Ovary (tissue), 3 donors: Measurements from ENCODE around the gene KIT.

Experiments used
- CTCF ChIP-seq, 3 donors: fragments of 450-650 bp in 2 of 3; fragments of 200-600 bp in 1 of 3; IDR thresholded peaks; one replicate each; pipeline versions ENCODE4 v1.5.1 to v1.8.0; 2016 to 2022; ENCODE audit warnings: antibody characterized with exemption in 3 of 3, mild to moderate bottlenecking in 1 of 3
- EP300 ChIP-seq: sonication (generic); formaldehyde crosslinking; IDR thresholded peaks from one replicate; pipeline ENCODE4 v1.6.1; 2017; ENCODE audit warnings: antibody characterized with exemption
- POLR2A ChIP-seq: fragments of 450-650 bp; IDR thresholded peaks from one replicate; pipeline ENCODE4 v1.6.1; 2017; ENCODE audit warnings: antibody characterized with exemption, mild to moderate bottlenecking, moderate library complexity
- donor health status: DM: no; HTN: no; CAD: no.

GRCh38 chr4:54746218-54746617 is 88.5 kb downstream of the KIT start:
- TF ChIP-seq CTCF (IDR thresholded peaks at IDR 0.05) (no peak), POLR2A (no peak), EP300 (no peak)
